ENCODE measurements around the gene FOXK2. TPM values are rescaled to one million over a fixed set of nuclear protein-coding genes. Genes with fewer than 3 reads are reported as not detected.

FOXK2 gene
- total RNA-seq, 2 experiments from 2014 or later: 76.2 to 144 TPM

- Histone ChIP-seq H3K4me2 (ENCODE audit: low read length) (no peak overlapping the region), H3K4me1 (ENCODE audit: insufficient read depth, low read length, poor library complexity, severe bottlenecking) (peaks cover 26% of the 10 kb centered on the region), H3K4me3 (ENCODE audit: low read depth, low read length, poor library complexity, severe bottlenecking) (no peak overlapping the region), H3K79me2 (ENCODE audit: insufficient read depth, low read depth, low read length) (no peaks in the 10 kb centered on the region), H4K20me1 (ENCODE audit: insufficient read depth, low read length) (no peaks in the 10 kb centered on the region), H2AFZ (ENCODE audit: low read length) (no peak overlapping the region), H3K9me3 (ENCODE audit: low read length) (no peaks in the 10 kb centered on the region), H3K27ac (ENCODE audit: low read depth, low read length, poor library complexity, severe bottlenecking) (no peak overlapping the region), H3K9me2 (ENCODE audit: insufficient read depth, low read length) (no peaks in the 10 kb centered on the region), H3K36me3 (ENCODE audit: insufficient read depth, low read length) (peaks cover 89% of the 10 kb centered on the region)
- intact Hi-C loops (cut with micrococcal nuclease; ENCODE audit: unreplicated experiment): no loop called here
- no TSS peak for BruUV-seq (replicated peaks)
- DNase-seq (ENCODE audit: low spot score): no peak
- CTCF ChIA-PET (ENCODE audit: unreplicated experiment): no interaction called here
- TF ChIP-seq CTCF (conservative IDR thresholded peaks at IDR 0.05; ENCODE audit: low read length) (no peak), EZH2phosphoT487 (IDR thresholded peaks at IDR 0.05; ENCODE audit: borderline replicate concordance, low read depth, low read length) (no peak)
- POLR2A ChIA-PET: interaction anchor here (0.6 kb wide), 1 partner anchor 94 kb away, joined by 5 read pairs; no protein-coding TSS in a partner anchor
Measured at GRCh38 chr17:82595893-82596292, 76.4 kb downstream of the FOXK2 start.

- Histone ChIP-seq H4K20me1 (ENCODE audit: insufficient read depth, low read length) (no peaks in the 10 kb centered on the region), H3K79me2 (ENCODE audit: insufficient read depth, low read depth, low read length) (no peaks in the 10 kb centered on the region), H3K4me3 (ENCODE audit: low read depth, low read length, poor library complexity, severe bottlenecking) (no peak overlapping the region), H3K4me2 (ENCODE audit: low read length) (no peak overlapping the region), H3K9me3 (ENCODE audit: low read length) (no peaks in the 10 kb centered on the region), H3K4me1 (ENCODE audit: insufficient read depth, low read length, poor library complexity, severe bottlenecking) (peaks cover 26% of the 10 kb centered on the region), H3K27ac (ENCODE audit: low read depth, low read length, poor library complexity, severe bottlenecking) (no peak overlapping the region), H2AFZ (ENCODE audit: low read length) (no peak overlapping the region), H3K9me2 (ENCODE audit: insufficient read depth, low read length) (no peaks in the 10 kb centered on the region), H3K36me3 (ENCODE audit: insufficient read depth, low read length) (peaks cover 89% of the 10 kb centered on the region)
- CTCF ChIA-PET (ENCODE audit: unreplicated experiment): no interaction called here
- POLR2A ChIA-PET: no interaction called here
- no peak for TF ChIP-seq EZH2phosphoT487 (IDR thresholded peaks at IDR 0.05; ENCODE audit: borderline replicate concordance, low read depth, low read length)
- BruUV-seq (replicated peaks): no TSS peak
- intact Hi-C loops (cut with micrococcal nuclease; ENCODE audit: unreplicated experiment): no loop called here
- DNase-seq (ENCODE audit: low spot score): no peak
Measured at GRCh38 chr17:82596296-82596695, 76.8 kb downstream of the FOXK2 start.

GRCh38 chr17:82596837-82597672, 77.5 kb downstream of the FOXK2 start:
- no peak for TF ChIP-seq CTCF (conservative IDR thresholded peaks at IDR 0.05; ENCODE audit: low read length)
- TF ChIP-seq EZH2phosphoT487 (IDR thresholded peaks at IDR 0.05; ENCODE audit: borderline replicate concordance, low read depth, low read length): no peak
- no peaks in the 10 kb centered on the region for H3K9me3 ChIP-seq (ENCODE audit: low read length)
- no peaks in the 10 kb centered on the region for H3K9me2 ChIP-seq (ENCODE audit: insufficient read depth, low read length)
- no peak for DNase-seq (ENCODE audit: low spot score)
- H3K4me3 ChIP-seq (ENCODE audit: low read depth, low read length, poor library complexity, severe bottlenecking): no peak overlapping the region
- peaks cover 89% of the 10 kb centered on the region for H3K36me3 ChIP-seq (ENCODE audit: insufficient read depth, low read length)
- H3K4me1 ChIP-seq (ENCODE audit: insufficient read depth, low read length, poor library complexity, severe bottlenecking): peaks cover 26% of the 10 kb centered on the region
- H3K27ac ChIP-seq (ENCODE audit: low read depth, low read length, poor library complexity, severe bottlenecking): no peak overlapping the region
- intact Hi-C loops (cut with micrococcal nuclease; ENCODE audit: unreplicated experiment): no loop called here
- H3K4me2 ChIP-seq (ENCODE audit: low read length): no peak overlapping the region
- no peak overlapping the region for H2AFZ ChIP-seq (ENCODE audit: low read length)
- ChIA-PET CTCF (ENCODE audit: unreplicated experiment) (no interaction called here), POLR2A (no interaction called here)
- no peaks in the 10 kb centered on the region for H4K20me1 ChIP-seq (ENCODE audit: insufficient read depth, low read length)
- no TSS peak for BruUV-seq (replicated peaks)
- no peaks in the 10 kb centered on the region for H3K79me2 ChIP-seq (ENCODE audit: insufficient read depth, low read depth, low read length)
